ENCODE results near the gene PEX6.

DNA sequence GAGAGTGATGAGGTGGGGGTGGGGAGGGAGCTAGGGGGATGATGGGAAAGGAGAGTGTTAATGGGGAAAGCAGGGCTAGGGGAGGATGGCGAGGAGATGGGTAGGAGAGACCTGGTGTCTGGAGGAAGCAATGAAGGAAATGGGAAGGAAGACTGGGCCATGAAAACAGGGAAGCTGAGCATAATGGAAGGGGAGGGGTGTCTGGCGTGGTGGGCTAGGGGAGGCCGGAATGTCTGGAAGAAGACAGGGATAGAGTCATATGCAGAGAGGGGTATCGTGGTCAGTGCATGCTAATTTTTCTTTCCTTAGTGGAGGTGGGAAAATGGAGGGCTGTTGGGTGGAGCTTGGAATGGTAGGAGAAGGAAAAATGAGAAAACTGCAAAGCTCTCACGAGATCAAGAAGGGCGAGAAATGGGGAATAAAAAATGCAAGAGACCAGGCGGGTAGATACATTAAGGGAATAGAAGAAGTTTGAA, 35.5 kb upstream of the PEX6 start:
- TF ChIP-seq, protein P1, sequence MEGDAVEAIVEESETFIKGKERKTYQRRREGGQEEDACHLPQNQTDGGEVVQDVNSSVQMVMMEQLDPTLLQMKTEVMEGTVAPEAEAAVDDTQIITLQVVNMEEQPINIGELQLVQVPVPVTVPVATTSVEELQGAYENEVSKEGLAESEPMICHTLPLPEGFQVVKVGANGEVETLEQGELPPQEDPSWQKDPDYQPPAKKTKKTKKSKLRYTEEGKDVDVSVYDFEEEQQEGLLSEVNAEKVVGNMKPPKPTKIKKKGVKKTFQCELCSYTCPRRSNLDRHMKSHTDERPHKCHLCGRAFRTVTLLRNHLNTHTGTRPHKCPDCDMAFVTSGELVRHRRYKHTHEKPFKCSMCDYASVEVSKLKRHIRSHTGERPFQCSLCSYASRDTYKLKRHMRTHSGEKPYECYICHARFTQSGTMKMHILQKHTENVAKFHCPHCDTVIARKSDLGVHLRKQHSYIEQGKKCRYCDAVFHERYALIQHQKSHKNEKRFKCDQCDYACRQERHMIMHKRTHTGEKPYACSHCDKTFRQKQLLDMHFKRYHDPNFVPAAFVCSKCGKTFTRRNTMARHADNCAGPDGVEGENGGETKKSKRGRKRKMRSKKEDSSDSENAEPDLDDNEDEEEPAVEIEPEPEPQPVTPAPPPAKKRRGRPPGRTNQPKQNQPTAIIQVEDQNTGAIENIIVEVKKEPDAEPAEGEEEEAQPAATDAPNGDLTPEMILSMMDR (IDR thresholded peaks at IDR 0.05): no peak
- TF ChIP-seq POLR2AphosphoS5 (IDR thresholded peaks at IDR 0.05): no peak

Data from upper lobe of left lung (tissue), 4 donors.